ENCODE results near the gene RNF144B. TPM values are rescaled to one million over a fixed set of nuclear protein-coding genes. Genes with fewer than 3 reads are reported as not detected.

The RNF144B gene
- total and polyA plus RNA-seq, 2 of the 8 experiments (the other 6 are each of a cell fraction or from before 2014, with no cell fraction given) = 1.8 to 11.2 TPM

DNA sequence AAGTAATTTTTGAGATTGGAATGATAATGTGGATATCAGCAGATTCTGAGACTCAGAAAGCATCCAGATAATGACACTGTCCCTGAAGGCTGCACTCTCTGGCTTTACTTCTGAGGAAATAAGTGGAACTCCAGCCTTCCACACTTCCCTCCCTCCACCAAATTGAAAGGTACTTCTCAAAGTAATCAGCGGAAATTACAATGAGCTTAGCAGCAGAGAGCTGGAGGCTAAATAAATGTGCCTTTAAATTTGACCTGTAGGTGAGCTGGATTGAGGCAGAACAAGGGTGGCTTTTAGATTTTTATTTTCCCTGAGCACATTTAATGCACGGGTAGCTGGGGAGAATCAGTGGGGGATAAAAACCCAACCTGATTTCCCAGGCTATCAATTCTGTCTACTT is 39.3 kb upstream of the RNF144B start (continued):
- no peak for TF ChIP-seq CHD7 (IDR thresholded peaks at IDR 0.05; ENCODE audit: insufficient replicate concordance, low read length)
- TF ChIP-seq, protein P1, sequence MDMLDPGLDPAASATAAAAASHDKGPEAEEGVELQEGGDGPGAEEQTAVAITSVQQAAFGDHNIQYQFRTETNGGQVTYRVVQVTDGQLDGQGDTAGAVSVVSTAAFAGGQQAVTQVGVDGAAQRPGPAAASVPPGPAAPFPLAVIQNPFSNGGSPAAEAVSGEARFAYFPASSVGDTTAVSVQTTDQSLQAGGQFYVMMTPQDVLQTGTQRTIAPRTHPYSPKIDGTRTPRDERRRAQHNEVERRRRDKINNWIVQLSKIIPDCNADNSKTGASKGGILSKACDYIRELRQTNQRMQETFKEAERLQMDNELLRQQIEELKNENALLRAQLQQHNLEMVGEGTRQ (IDR thresholded peaks at IDR 0.05; ENCODE audit: low read length) = no peak
- no peak for TF ChIP-seq RAD21 (IDR thresholded peaks at IDR 0.05 in 1 of 2, conservative IDR thresholded peaks at IDR 0.05 in 1 of 2; ENCODE audit: low read depth in 2 of 2, low read length in 2 of 2)
- TF ChIP-seq NRF1 (IDR thresholded peaks at IDR 0.05; ENCODE audit: low read depth, low read length) = no peak
- no peak for TF ChIP-seq SUZ12 (IDR thresholded peaks at IDR 0.05; ENCODE audit: low read length)
- no peak for TF ChIP-seq SRF (IDR thresholded peaks at IDR 0.05; ENCODE audit: low read depth, low read length)
- no peak for TF ChIP-seq ATF3 (IDR thresholded peaks at IDR 0.05; ENCODE audit: insufficient read depth, low read depth, low read length)
- no peak for TF ChIP-seq EZH2 (IDR thresholded peaks at IDR 0.05; ENCODE audit: low read depth, low read length, severe bottlenecking)

Data from H1 (cell line).